IMR-90 (cell line): Measurements from ENCODE around the gene PSENEN. TPM values are rescaled to one million over a fixed set of nuclear protein-coding genes. Genes with fewer than 3 reads are reported as not detected.

ENCODE experiments used
- ATAC-seq: fragments of 200-7000 bp; cut with Tn5 transposase; 2 replicates; pipeline ENCODE4 v1.9.1; 2020; ENCODE audit warnings: low read depth, mild to moderate bottlenecking, moderate library complexity
- BruUV-seq: library from RNA; stranded (reverse); fragments of 400-500 nt; replicated peaks from 2 replicates; lab custom pipeline; 2021; lab: Mats Ljungman, UMichigan
- CTCF ChIA-PET: fragments of 300-600 bp; formaldehyde crosslinking; extraction: SDS; loops from one replicate; lab custom pipeline; 2021; ENCODE audit warnings: antibody characterized with exemption; lab: Yijun Ruan, JAX
- POLR2A ChIA-PET: fragments of 300-600 bp; sonication (Branson Sonifier 250); formaldehyde crosslinking; loops from one replicate; lab custom pipeline; 2022; ENCODE audit warnings: antibody characterized with exemption; ENCODE audit not compliant: unreplicated experiment; lab: Charles Lee
- DNase-seq: peaks from one replicate; pipeline ENCODE4 v3.0.0; 2013
- H2AFZ ChIP-seq: replicated peaks from 2 replicates; pipeline ENCODE3; 2013; ENCODE audit warnings: low read length, mild to moderate bottlenecking; ENCODE audit not compliant: poor library complexity
- H2AK5ac ChIP-seq: 2 replicates; pipeline ENCODE4 v1.6.1; 2013; ENCODE audit warnings: low read depth, low read length, inconsistent platforms
- H2AK9ac ChIP-seq: replicated peaks from 2 replicates; pipeline ENCODE3; 2013; ENCODE audit warnings: mild to moderate bottlenecking, low read depth, low read length, moderate library complexity; ENCODE audit not compliant: poor library complexity
- H2BK120ac ChIP-seq: 2 replicates; pipeline ENCODE4 v1.6.1; 2013; ENCODE audit warnings: low read depth, low read length, inconsistent platforms
- H2BK15ac ChIP-seq: 3 replicates; pipeline ENCODE4 v1.6.1; 2013; ENCODE audit warnings: low read depth, low read length, inconsistent platforms
- H2BK20ac ChIP-seq: 2 replicates; pipeline ENCODE4 v1.6.1; 2013; ENCODE audit warnings: low read depth, mild to moderate bottlenecking, inconsistent platforms, low read length, moderate library complexity
- H2BK5ac ChIP-seq: 2 replicates; pipeline ENCODE4 v1.6.1; 2013; ENCODE audit warnings: mild to moderate bottlenecking, low read depth, low read length, inconsistent platforms; ENCODE audit not compliant: poor library complexity, severe bottlenecking
- H3K14ac ChIP-seq: replicated peaks from 2 replicates; pipeline ENCODE4 v1.6.1; 2013; ENCODE audit warnings: low read depth, low read length, inconsistent platforms
- H3K18ac ChIP-seq: 2 replicates; pipeline ENCODE4 v1.6.1; 2013; ENCODE audit warnings: low read depth, low read length, control low read depth
- H3K23ac ChIP-seq: 2 replicates; pipeline ENCODE4 v1.6.1; 2013; ENCODE audit warnings: low read depth, low read length, inconsistent platforms
- H3K27ac ChIP-seq: 2 replicates; pipeline ENCODE4 v1.5.1; 2013; ENCODE audit warnings: mild to moderate bottlenecking, control low read depth, low read length; ENCODE audit not compliant: insufficient read depth
- H3K27me3 ChIP-seq: 2 replicates; pipeline ENCODE4 v1.6.1; 2013; ENCODE audit warnings: low read length; ENCODE audit not compliant: control insufficient read depth, insufficient read depth
- H3K36me3 ChIP-seq: 2 replicates; pipeline ENCODE4 v1.6.1; 2013; ENCODE audit warnings: low read length, mixed read lengths; ENCODE audit not compliant: control insufficient read depth, insufficient read depth
- H3K4ac ChIP-seq: 2 replicates; pipeline ENCODE4 v1.6.1; 2013; ENCODE audit warnings: low read depth, low read length, inconsistent platforms
- H3K4me1 ChIP-seq: 2 replicates; pipeline ENCODE4 v1.6.1; 2013; ENCODE audit warnings: low read length, mixed read lengths; ENCODE audit not compliant: control insufficient read depth, insufficient read depth
- H3K4me2 ChIP-seq: 2 replicates; pipeline ENCODE4 v1.6.1; 2013; ENCODE audit warnings: low read depth, mild to moderate bottlenecking, control low read depth, low read length, moderate library complexity
- H3K4me3 ChIP-seq: 2 replicates; pipeline ENCODE4 v1.5.1; 2013; ENCODE audit warnings: low read depth, mild to moderate bottlenecking, control low read depth, low read length, moderate library complexity; ENCODE audit not compliant: insufficient read depth
- H3K56ac ChIP-seq: 2 replicates; pipeline ENCODE4 v1.6.1; 2013; ENCODE audit warnings: low read length, inconsistent platforms; ENCODE audit not compliant: insufficient read depth; ENCODE audit errors: extremely low read depth
- H3K79me1 ChIP-seq, 2 experiments: 2 replicates each; pipeline ENCODE4 v1.6.1; 2013; ENCODE audit warnings: low read length in 2 of 2, inconsistent platforms in 1 of 2, low read depth in 1 of 2
- H3K9ac ChIP-seq: 2 replicates; pipeline ENCODE4 v1.6.1; 2013; ENCODE audit warnings: low read depth, low read length, control low read depth
- H3K9me1 ChIP-seq: 2 replicates; pipeline ENCODE4 v1.6.1; 2013; ENCODE audit warnings: low read length, inconsistent platforms; ENCODE audit not compliant: insufficient read depth
- H3K9me3 ChIP-seq: 2 replicates; pipeline ENCODE4 v1.6.1; 2013; ENCODE audit warnings: low read length; ENCODE audit not compliant: control insufficient read depth, insufficient read depth
- H4K20me1 ChIP-seq: 2 replicates; pipeline ENCODE4 v1.6.1; 2013; ENCODE audit warnings: low read length, inconsistent platforms; ENCODE audit not compliant: insufficient read depth
- H4K5ac ChIP-seq: 2 replicates; pipeline ENCODE4 v1.6.1; 2013; ENCODE audit warnings: mild to moderate bottlenecking, low read depth, low read length, control low read depth
- H4K8ac ChIP-seq, 2 experiments: 2 replicates each; pipeline ENCODE4 v1.6.1; 2013; ENCODE audit warnings: low read depth in 2 of 2, low read length in 2 of 2, control low read depth in 1 of 2, inconsistent platforms in 1 of 2
- H4K91ac ChIP-seq: 2 replicates; pipeline ENCODE4 v1.6.1; 2013; ENCODE audit warnings: low read depth, low read length, inconsistent platforms; ENCODE audit not compliant: insufficient read depth
- CEBPB ChIP-seq: IDR thresholded peaks from 2 replicates; pipeline ENCODE4 v1.6.1; 2012; ENCODE audit warnings: low read depth, low read length, improper control_type of control experiment
- FOS ChIP-seq: fragments of 150-350 bp; IDR thresholded peaks from 2 replicates; pipeline ENCODE4 v1.6.1; 2016; ENCODE audit warnings: low read depth, low read length
- NFE2L2 ChIP-seq: fragments of 150-350 bp; IDR thresholded peaks from 2 replicates; pipeline ENCODE4 v1.6.1; 2016; ENCODE audit warnings: low read depth, mild to moderate bottlenecking, low read length
- USF2 ChIP-seq: fragments of 150-350 bp; IDR thresholded peaks from 2 replicates; pipeline ENCODE4 v1.6.1; 2017; ENCODE audit warnings: mild to moderate bottlenecking, antibody characterized with exemption, low read length, low read depth
- WGBS, 2 experiments: methylation state at CpG; one replicate each; pipeline versions ENCODE4 v1.1.5 to v1.1.7; 2013; ENCODE audit warnings: missing lambda C conversion rate in 2 of 2; ENCODE audit not compliant: insufficient read length in 1 of 2; ENCODE audit errors: extremely low coverage in 2 of 2; 5-methylcytosine and 5-hydroxymethylcytosine counted together
- dilution Hi-C: fragments of 300-500 bp; cut with HindIII; formaldehyde crosslinking; loops from one replicate; pipeline ENCODE4 v1.14.3; 2018; ENCODE audit warnings: low sequenced_read_pairs; ENCODE audit not compliant: unreplicated experiment
- in situ Hi-C: fragments of 300-500 bp; cut with MboI; formaldehyde crosslinking; loops from 3 replicates; pipeline ENCODE4 v1.14.3; 2019; ENCODE audit warnings: low sequenced_read_pairs, inconsistent platforms, mixed read lengths
- intact Hi-C: fragments of 100-400 bp; cut with micrococcal nuclease; formaldehyde crosslinking; loops from 2 replicates; pipeline ENCODE4 v1.10.0; 2022
- polyA plus RNA-seq, 3 experiments: library from polyadenylated mRNA; depleted of rRNA; stranded (reverse); fragments of >200 nt; gene quantifications; 2 replicates each; pipeline ENCODE4 v1.2.3, GENCODE V29; 2012; ENCODE audit warnings: low replicate concordance in 1 of 3
- total RNA-seq: library from RNA; depleted of rRNA; stranded (reverse); fragments of >200 nt; gene quantifications from 2 replicates; pipeline ENCODE4 v1.2.3, GENCODE V29; 2012

The PSENEN gene
- total and polyA plus RNA-seq, 2 of the 4 experiments (the other 2 are of a cell fraction): 9.0 to 47.0 TPM

GRCh38 chr19:35696835-35697234 is 48.6 kb upstream of the PSENEN start:
- Histone ChIP-seq H2AFZ (no peak overlapping the region), H3K9me1 (no peaks in the 10 kb centered on the region), H3K9me3 (no peaks in the 10 kb centered on the region), H2BK20ac (no peak overlapping the region), H4K91ac (no peak overlapping the region), H3K18ac (no peak overlapping the region), H4K5ac (no peak overlapping the region), H3K27ac (no peak overlapping the region), H2BK120ac (no peak overlapping the region), H3K4me3 (no peak overlapping the region), H3K4ac (no peak overlapping the region), H2BK5ac (no peak overlapping the region), H3K56ac (no peak overlapping the region), H3K79me1 (no peaks in the 10 kb centered on the region), H3K4me2 (no peak overlapping the region), H3K23ac (no peak overlapping the region), H3K27me3 (peaks cover 2% of the 10 kb centered on the region; the same call in 1 of the 2 replicates), H2BK15ac (no peak overlapping the region), H3K4me1 (no peaks in the 10 kb centered on the region), H3K9ac (no peak overlapping the region), H2AK9ac (no peak overlapping the region), H3K14ac (no peak overlapping the region), H4K20me1 (no peaks in the 10 kb centered on the region), H2AK5ac (no peak overlapping the region), H3K36me3 (no peaks in the 10 kb centered on the region), H4K8ac (no peak overlapping the region)
- dilution Hi-C loops (no loop called here), intact Hi-C loops (no loop called here), in situ Hi-C loops (no loop called here)
- no peak for TF ChIP-seq CEBPB
- no peak for TF ChIP-seq USF2
- no peak for TF ChIP-seq NFE2L2
- no peak for TF ChIP-seq FOS
- no peak for ATAC-seq
- BruUV-seq: no TSS peak
- CTCF ChIA-PET: no interaction called here
- 82% methylated on average over 3 of the region's 4 CpGs; no CpG with 5 or more reads in 1 of the 2 experiments for WGBS, 2 experiments
- no peak for DNase-seq
- POLR2A ChIA-PET: no interaction called here
